Measurements from ENCODE around the gene KRTCAP2. TPM values are rescaled to one million over a fixed set of nuclear protein-coding genes. Genes with fewer than 3 reads are reported as not detected.
A peak's percentile ranks its signal among the peaks of the same experiment; 100 is the strongest.

The KRTCAP2 gene
- total and polyA plus RNA-seq, 3 donors from 2014 or later, result 242 to 397 (median 255) TPM

DNA sequence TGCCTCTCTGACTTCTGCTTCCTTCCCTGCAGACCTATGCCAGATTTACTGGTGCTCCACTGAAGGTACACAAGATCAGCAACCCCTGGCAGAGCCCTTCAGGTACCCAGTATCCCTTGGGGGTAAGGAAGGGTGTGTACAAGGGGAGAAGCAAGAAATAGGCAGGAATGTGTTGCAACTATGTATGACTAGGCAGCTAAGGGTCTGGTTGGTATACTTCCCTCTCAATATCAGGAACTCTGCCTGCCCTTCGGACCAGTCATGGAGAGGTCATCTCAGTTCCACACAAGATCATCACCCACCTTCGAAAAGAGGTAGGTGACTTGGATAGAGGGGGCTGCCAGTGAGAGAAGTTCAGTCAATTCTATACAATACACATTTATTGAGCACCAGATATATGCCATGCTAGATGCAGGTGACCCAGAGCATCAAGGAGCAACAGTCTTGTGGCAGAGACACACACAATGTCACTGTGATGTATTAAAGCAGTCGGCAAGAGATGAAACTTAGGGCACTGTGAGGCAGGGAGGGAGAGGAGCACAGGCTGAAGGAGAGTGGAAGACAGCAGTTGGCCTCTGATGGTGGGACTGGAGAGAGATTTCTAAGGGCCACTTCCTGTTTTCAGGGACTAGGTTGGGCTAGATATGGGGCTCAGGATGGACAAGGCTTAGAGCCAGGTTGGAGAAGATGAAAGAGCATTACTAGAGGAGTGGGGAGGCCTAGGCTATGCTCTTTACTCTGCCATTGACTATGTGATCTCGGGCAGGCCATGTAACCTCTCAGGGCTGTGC lies 37.4 kb upstream of the KRTCAP2 start:
- H3K9me3 ChIP-seq, result no peaks in the 10 kb centered on the region
- H3K4me1 ChIP-seq, result peaks cover 22% of the 10 kb centered on the region
- no peak overlapping the region for H3K27ac ChIP-seq
- H3K36me3 ChIP-seq (ENCODE audit: low read depth, missing control alignments), result no peaks in the 10 kb centered on the region
- no peak overlapping the region for H3K4me3 ChIP-seq
- TF ChIP-seq POLR2A (IDR thresholded peaks at IDR 0.05), result no peak
- TF ChIP-seq, protein P1, sequence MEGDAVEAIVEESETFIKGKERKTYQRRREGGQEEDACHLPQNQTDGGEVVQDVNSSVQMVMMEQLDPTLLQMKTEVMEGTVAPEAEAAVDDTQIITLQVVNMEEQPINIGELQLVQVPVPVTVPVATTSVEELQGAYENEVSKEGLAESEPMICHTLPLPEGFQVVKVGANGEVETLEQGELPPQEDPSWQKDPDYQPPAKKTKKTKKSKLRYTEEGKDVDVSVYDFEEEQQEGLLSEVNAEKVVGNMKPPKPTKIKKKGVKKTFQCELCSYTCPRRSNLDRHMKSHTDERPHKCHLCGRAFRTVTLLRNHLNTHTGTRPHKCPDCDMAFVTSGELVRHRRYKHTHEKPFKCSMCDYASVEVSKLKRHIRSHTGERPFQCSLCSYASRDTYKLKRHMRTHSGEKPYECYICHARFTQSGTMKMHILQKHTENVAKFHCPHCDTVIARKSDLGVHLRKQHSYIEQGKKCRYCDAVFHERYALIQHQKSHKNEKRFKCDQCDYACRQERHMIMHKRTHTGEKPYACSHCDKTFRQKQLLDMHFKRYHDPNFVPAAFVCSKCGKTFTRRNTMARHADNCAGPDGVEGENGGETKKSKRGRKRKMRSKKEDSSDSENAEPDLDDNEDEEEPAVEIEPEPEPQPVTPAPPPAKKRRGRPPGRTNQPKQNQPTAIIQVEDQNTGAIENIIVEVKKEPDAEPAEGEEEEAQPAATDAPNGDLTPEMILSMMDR (IDR thresholded peaks at IDR 0.05), result no peak
- intact Hi-C loops (cut with DNase I; ENCODE audit: low total_unique reads), result no loop called here
- no peak for DNase-seq
- WGBS, 2 donors, result 78 to 85% methylated on average over 4 of the region's 4 CpGs
- no peaks in the 10 kb centered on the region for H3K27me3 ChIP-seq

DNA sequence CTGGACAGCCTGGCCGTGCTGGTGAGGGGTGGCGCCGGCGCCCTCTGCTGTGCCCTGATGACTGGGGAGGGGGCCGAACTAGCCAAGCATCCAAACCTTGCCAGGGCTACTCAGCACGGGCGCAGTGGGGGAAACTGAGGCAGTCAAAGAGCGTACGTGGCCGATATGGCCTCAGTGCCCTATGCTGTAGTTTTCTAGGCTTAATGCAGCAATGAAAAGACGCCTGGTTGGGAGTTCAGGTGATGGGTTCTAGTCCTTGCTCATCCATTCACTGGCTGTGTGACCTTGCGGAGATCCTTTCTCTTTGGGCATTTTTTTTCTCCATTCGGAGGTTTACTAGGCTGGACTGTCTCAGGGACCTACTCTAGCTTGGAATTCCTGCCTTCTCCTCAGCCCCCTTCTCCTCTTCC lies 36.2 kb upstream of the KRTCAP2 start:
- Histone ChIP-seq H3K4me1 (peaks cover 22% of the 10 kb centered on the region), H3K9me3 (no peaks in the 10 kb centered on the region), H3K4me3 (peak overlapping the region; percentile 80 to 85), H3K36me3 (ENCODE audit: low read depth, missing control alignments) (no peaks in the 10 kb centered on the region), H3K27ac (peak overlapping the region; percentile 91 to 99), H3K27me3 (no peaks in the 10 kb centered on the region)
- DNase-seq, result no peak
- intact Hi-C loops (cut with DNase I; ENCODE audit: low total_unique reads), result no loop called here
- TF ChIP-seq, protein P1 (IDR thresholded peaks at IDR 0.05), result no peak
- TF ChIP-seq POLR2A (IDR thresholded peaks at IDR 0.05), result no peak
- 3% methylated on average over 12 to 13 of the region's 13 CpGs for WGBS, 2 donors

DNA sequence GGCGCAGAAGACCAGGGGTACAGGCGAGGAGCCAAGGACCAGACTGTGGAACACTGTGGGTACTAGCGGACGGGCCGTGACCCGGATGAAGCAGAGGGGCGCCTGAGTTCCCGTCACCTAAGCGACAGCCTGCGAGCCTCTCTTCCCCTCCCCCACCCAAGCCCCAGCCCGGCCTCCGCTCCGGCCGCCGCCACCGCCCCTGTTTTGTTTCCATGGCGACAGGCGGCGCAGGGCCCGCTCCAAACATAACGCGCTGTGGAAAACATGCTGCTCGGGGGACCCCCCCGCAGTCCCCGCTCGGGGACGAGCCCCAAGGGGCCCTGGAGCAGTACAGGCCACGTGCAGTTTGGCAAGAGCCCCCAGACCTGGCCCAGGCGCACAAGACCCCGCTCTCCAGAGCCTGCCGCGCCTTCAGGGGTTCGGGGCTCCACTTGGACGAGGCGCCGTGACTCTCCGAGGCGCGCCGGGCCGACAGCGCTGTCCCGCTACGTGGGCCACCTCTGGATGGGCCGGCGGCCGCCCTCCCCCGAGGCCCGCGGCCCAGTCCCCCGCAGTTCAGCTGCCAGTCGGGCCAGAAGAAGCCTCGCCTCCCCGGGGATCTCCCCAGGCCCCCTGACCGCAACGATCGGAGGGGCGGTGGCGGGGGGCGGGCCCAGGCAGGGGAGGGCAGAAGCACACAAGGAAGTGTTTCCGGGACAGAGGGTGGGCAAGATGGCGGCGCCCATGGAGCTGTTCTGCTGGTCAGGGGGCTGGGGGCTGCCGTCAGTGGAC lies 35.6 kb upstream of the KRTCAP2 start, which contains the start of gene MTX1:
TSS of gene MTX1 (plus strand) at position 155 of the 771 bp plus-strand sequence. CDS start at position 265, 110 bp downstream.
- 1% methylated on average over 35 to 39 of the region's 64 CpGs for WGBS, 2 donors
- Histone ChIP-seq H3K4me3 (peak within 1 kb of the TSS; percentile 80 to 85), H3K4me1 (peaks cover 22% of the 10 kb centered on the region), H3K36me3 (ENCODE audit: low read depth, missing control alignments) (no peaks in the 10 kb centered on the region), H3K27me3 (no peaks in the 10 kb centered on the region), H3K27ac (peak within 1 kb of the TSS; percentile 91 to 99), H3K9me3 (no peaks in the 10 kb centered on the region)
- DNase-seq, result peak; percentile 93
- intact Hi-C loops (cut with DNase I; ENCODE audit: low total_unique reads), result no loop called here
- no peak for TF ChIP-seq POLR2A (IDR thresholded peaks at IDR 0.05)
- TF ChIP-seq, protein P1 (IDR thresholded peaks at IDR 0.05), result no peak

DNA sequence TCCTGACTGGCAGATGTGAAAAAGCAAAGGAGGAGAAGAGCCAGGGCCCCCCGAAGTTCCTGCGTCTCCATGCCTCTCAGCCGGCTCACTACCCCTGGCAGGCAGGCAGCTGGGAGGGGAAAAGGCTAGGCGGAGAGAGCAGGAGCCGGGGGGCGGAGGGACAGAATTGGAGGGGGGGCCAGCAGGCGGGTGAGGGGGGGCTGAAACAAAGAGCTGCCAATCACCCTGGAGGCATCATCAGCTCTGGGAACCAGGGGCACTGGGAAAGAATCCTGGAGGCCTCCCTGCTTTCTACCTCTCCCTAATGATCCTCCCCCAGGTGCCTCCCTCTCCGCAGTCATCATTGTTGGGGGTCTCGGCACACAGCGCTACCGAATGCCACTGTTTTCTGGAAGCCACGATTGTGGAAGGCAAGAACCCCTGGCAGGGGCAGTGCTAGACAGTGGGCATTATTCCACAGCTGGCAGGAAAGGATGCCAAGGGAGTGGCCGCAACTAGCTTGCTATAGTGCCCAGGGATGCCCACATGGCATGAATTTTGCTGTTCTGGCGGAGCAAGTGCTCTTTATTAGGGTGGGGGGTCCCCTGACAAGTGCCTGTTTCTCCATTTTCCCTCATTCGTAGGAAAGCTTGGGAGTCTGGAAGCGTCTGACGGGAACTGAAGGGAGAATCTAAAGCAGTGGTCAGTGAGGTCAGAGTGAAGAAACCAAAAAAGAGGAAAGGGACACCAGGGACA lies 34.9 kb upstream of the KRTCAP2 start, which contains the start of gene THBS3:
TSS of gene THBS3 (minus strand) at position 92 of the 735 bp plus-strand sequence. CDS start at position 71, 21 bp downstream.
- H3K27me3 ChIP-seq, result no peaks in the 10 kb centered on the region
- H3K27ac ChIP-seq, result peak within 1 kb of the TSS; percentile 91 to 99
- H3K36me3 ChIP-seq (ENCODE audit: low read depth, missing control alignments), result no peaks in the 10 kb centered on the region
- peaks cover 22% of the 10 kb centered on the region for H3K4me1 ChIP-seq
- intact Hi-C loops (cut with DNase I; ENCODE audit: low total_unique reads), result no loop called here
- peak within 1 kb of the TSS; percentile 80 to 85 for H3K4me3 ChIP-seq
- 7 to 8% methylated on average over 14 to 17 of the region's 17 CpGs for WGBS, 2 donors
- TF ChIP-seq POLR2A (IDR thresholded peaks at IDR 0.05), result no peak
- TF ChIP-seq, protein P1 (IDR thresholded peaks at IDR 0.05), result no peak
- DNase-seq, result peak; percentile 42
- no peaks in the 10 kb centered on the region for H3K9me3 ChIP-seq
